Neural crest cell (in vitro differentiated cells): ENCODE measurements around the gene OLFML2A. TPM values are rescaled to one million over a fixed set of nuclear protein-coding genes. Genes with fewer than 3 reads are reported as not detected.

Experiments used
- DNase-seq: peaks from one replicate; pipeline ENCODE4 v3.0.0; 2021; ENCODE audit warnings: low read depth, mixed read lengths, low spot score
- H3K27ac Mint-ChIP-seq: one replicate; pipeline ENCODE4 v1.8.0; 2021; ENCODE audit warnings: mild to moderate bottlenecking, mixed read lengths; ENCODE audit not compliant: unreplicated experiment
- H3K27me3 Mint-ChIP-seq: 2 replicates; pipeline ENCODE4 v1.8.0; 2021; ENCODE audit warnings: low read depth, mild to moderate bottlenecking, mixed read lengths
- H3K36me3 Mint-ChIP-seq: 2 replicates; pipeline ENCODE4 v1.8.0; 2021; ENCODE audit warnings: low read depth, mild to moderate bottlenecking, mixed read lengths
- H3K4me1 Mint-ChIP-seq: 2 replicates; pipeline ENCODE4 v1.8.0; 2021; ENCODE audit warnings: mixed read lengths
- H3K4me3 Mint-ChIP-seq: one replicate; pipeline ENCODE4 v1.8.0; 2021; ENCODE audit warnings: mild to moderate bottlenecking, mixed read lengths
- H3K9me3 Mint-ChIP-seq: 2 replicates; pipeline ENCODE4 v1.8.0; 2021; ENCODE audit warnings: mixed read lengths
- total RNA-seq: library from RNA; stranded (reverse); gene quantifications from 2 replicates; pipeline ENCODE4 v1.2.1, GENCODE V29; 2021
- TF ChIP-seq, protein P1 (sequence below): fragments of 200-600 bp; sonication (generic); conservative IDR thresholded peaks from 2 replicates; pipeline ENCODE4 v1.5.0; 2021; ENCODE audit warnings: antibody characterized with exemption, mild to moderate bottlenecking

Gene OLFML2A
- total RNA-seq, 1 donor from 2014 or later: 0.14 TPM

DNA sequence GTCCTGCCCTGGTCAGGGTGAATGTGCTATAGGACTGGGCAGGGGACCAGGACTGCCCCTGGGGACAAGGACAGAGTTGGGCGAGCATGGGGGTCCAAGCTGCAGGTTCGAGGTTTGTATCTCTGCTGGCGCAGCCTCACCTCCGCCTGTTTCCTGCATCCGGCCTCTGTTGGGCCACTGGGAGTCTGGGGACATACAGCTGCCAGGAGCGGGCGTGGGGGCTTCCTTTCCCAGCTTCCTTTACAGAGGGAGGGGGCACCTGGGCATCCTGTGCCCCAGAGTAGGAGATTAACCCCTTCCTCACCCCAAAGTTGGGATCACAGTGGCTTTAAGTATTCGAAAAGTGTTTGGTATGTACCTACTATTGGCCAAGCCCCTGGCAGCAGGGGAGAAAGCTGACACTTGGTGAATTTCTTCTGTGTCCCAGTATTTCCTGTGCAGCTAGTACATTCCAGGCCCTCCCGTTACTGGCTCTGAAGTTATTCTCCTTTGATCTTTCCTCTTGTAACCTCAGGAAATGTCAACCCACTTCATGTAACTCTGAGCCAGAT, 19.0 kb downstream of the OLFML2A start:
- no peaks in the 10 kb centered on the region for H3K4me1 Mint-ChIP-seq
- no peak overlapping the region for H3K27ac Mint-ChIP-seq
- no peaks in the 10 kb centered on the region for H3K36me3 Mint-ChIP-seq
- no peaks in the 10 kb centered on the region for H3K9me3 Mint-ChIP-seq
- no peak for DNase-seq
- TF ChIP-seq, protein P1, sequence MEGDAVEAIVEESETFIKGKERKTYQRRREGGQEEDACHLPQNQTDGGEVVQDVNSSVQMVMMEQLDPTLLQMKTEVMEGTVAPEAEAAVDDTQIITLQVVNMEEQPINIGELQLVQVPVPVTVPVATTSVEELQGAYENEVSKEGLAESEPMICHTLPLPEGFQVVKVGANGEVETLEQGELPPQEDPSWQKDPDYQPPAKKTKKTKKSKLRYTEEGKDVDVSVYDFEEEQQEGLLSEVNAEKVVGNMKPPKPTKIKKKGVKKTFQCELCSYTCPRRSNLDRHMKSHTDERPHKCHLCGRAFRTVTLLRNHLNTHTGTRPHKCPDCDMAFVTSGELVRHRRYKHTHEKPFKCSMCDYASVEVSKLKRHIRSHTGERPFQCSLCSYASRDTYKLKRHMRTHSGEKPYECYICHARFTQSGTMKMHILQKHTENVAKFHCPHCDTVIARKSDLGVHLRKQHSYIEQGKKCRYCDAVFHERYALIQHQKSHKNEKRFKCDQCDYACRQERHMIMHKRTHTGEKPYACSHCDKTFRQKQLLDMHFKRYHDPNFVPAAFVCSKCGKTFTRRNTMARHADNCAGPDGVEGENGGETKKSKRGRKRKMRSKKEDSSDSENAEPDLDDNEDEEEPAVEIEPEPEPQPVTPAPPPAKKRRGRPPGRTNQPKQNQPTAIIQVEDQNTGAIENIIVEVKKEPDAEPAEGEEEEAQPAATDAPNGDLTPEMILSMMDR: no peak
- no peaks in the 10 kb centered on the region for H3K27me3 Mint-ChIP-seq
- H3K4me3 Mint-ChIP-seq: no peak overlapping the region

DNA sequence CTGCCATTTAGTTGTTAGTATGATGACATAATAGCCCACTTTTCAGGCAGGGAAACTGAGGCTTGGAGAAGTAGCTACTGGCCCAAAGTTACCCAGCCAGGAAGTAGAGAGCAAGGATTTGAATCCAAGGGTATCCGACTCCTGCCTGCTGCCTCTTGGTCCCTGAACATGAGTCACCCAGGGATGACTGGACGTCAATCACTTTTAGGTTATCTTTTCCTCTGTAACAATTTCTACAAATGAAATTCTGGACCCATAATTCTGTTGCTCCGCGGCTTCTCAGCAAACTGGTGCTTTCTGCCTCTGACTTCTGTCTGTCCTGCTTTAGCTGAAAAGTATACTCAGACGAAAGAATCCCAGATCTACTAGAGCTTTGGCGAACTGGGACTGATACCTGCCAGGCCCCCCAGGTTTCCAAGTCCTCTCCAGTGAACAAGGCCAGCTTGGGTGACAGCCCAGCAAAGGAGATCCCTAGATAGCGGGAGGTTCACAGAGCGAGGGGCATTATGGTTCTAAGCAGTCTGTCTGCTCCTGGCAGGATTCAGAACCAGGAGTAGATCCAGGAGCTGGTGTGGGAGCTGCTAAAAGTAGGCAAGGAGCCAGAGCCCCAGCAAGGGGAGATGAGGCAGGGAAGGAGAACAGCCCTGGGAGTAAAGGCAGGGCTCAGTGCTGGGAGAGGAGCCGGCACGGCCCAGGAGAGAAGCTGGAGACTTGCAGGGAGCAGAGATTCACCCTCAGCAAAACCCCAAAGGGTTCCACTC, 20.6 kb downstream of the OLFML2A start:
- Mint-ChIP-seq H3K4me3 (no peak overlapping the region), H3K27me3 (no peaks in the 10 kb centered on the region), H3K36me3 (no peaks in the 10 kb centered on the region), H3K27ac (no peak overlapping the region), H3K4me1 (no peaks in the 10 kb centered on the region), H3K9me3 (no peaks in the 10 kb centered on the region)
- TF ChIP-seq, protein P1: no peak
- DNase-seq: no peak

DNA sequence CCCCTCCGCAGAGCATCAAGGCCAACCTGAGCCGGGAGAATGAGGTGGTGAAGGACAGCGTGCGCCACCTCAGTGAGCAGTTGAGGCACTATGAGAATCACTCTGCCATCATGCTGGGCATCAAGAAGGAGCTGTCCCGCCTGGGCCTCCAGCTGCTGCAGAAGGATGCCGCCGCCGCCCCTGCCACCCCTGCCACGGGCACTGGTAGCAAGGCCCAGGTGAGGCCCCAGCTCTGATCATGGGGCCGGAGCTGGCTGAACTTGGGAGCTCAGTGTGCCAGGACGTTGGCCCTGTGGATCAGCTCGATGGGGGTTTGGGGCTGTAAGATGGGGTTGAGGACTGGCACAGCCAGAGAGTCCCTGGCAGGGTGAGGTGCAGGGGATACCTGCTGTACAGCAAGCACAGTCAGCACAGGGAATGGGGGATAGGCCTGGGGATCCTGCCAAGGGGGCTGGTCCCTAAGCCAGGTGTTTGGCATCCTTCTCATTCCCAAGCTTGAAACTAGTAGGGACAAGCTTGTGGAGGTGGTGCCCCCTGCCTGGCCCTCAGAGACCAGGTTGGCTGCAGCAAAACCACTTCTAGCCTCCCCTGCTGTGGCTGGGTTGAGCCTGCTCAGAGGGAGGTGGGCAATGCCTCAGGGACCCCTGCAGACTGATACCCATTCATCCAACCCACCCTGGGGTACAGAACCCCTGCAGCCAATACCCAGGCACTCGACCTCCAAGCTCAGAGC, 22.5 kb downstream of the OLFML2A start:
- H3K36me3 Mint-ChIP-seq: no peaks in the 10 kb centered on the region
- no peak overlapping the region for H3K4me3 Mint-ChIP-seq
- TF ChIP-seq, protein P1: no peak
- no peaks in the 10 kb centered on the region for H3K4me1 Mint-ChIP-seq
- H3K27ac Mint-ChIP-seq: no peak overlapping the region
- H3K27me3 Mint-ChIP-seq: no peaks in the 10 kb centered on the region
- DNase-seq: no peak
- no peaks in the 10 kb centered on the region for H3K9me3 Mint-ChIP-seq

DNA sequence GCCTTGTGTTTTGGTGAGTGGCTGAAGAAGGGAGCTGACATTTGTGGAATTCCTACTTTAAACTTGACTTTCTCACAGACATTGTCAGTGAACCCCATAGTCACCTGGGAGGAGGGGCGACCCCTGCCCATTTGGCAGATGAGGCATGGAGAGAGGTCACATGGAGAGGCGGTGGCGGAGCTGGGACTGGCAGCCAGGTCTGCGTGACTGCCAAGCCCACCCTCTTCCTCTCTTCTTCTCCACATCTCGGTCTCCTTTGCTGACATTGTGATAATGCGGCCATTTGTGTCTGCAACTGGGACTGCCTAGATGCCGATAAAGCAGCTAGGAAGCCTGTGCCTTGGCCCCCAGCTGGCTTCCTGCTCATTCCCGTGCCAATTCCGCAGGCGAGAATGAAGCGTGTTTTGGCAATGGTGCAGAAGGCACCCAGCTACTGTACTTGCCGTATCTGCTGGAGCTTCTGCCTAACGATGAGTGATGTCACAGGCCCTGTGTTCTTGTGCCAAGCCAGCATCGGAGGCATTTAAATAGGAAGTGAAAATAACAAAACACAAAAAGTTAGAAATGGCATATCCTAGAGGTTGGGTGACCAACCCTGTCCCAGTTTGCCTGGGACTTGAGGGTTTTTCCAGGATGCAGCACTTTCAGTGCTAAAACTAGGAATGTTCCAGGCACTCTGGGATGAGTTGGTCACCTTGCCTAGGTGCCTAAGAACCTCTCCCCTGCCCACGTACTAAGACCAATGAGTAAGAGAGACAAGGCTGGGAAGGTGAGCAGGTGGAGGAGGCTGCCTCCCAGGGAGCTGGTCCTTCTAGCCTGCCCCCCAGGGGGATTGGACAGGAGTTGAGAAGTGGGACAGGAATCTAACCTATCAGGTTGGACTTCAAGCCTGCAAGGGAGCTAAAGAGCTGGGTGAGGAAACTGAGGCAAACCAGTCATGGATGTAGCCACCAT, 23.6 kb downstream of the OLFML2A start:
- Mint-ChIP-seq H3K4me1 (no peaks in the 10 kb centered on the region), H3K36me3 (no peaks in the 10 kb centered on the region), H3K9me3 (no peaks in the 10 kb centered on the region), H3K27me3 (no peaks in the 10 kb centered on the region), H3K4me3 (no peak overlapping the region), H3K27ac (no peak overlapping the region)
- TF ChIP-seq, protein P1: no peak
- DNase-seq: no peak

DNA sequence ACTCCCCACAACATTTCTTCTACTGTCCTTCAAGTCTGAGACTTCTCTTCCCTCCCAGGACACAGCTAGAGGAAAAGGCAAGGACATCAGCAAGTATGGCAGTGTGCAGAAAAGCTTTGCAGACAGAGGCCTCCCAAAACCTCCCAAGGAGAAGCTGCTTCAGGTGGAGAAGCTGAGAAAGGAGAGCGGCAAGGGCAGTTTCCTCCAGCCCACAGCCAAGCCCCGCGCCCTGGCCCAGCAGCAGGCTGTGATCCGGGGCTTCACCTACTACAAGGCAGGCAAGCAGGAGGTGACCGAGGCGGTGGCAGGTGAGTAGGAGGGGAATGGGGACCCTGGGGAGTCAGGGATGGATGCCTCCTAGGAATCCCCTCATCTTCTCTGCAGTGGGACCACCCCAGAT, 24.4 kb downstream of the OLFML2A start:
- H3K36me3 Mint-ChIP-seq: no peaks in the 10 kb centered on the region
- H3K27me3 Mint-ChIP-seq: no peaks in the 10 kb centered on the region
- H3K4me3 Mint-ChIP-seq: no peak overlapping the region
- no peaks in the 10 kb centered on the region for H3K4me1 Mint-ChIP-seq
- TF ChIP-seq, protein P1: no peak
- H3K9me3 Mint-ChIP-seq: no peaks in the 10 kb centered on the region
- no peak for DNase-seq
- H3K27ac Mint-ChIP-seq: no peak overlapping the region
